Measurements from ENCODE around the gene CCT2. TPM values are rescaled to one million over a fixed set of nuclear protein-coding genes. Genes with fewer than 3 reads are reported as not detected.
"Not testable (repeated sequence)": the region's sequence is repeated elsewhere in the genome, so short reads cannot be mapped to it uniquely, and the experiment has no call there.

Gene CCT2
- polyA plus RNA-seq, 4 donors, result 63.7 to 140 (median 104) TPM

GRCh38 chr12:69595689-69596088 lies 10.4 kb downstream of the CCT2 start:
- FAIRE-seq (no peak), DNase-seq (no peak)
- 95 to 100% (median 97%) methylated on average over 2 of the region's 2 CpGs for WGBS, 3 donors
- H3K36me3 ChIP-seq (ENCODE audit: control insufficient read depth in 3 of 3, insufficient read depth in 2 of 3, low read depth in 1 of 3, low read length in 3 of 3), result peaks cover 17 to 36% (median 26%) of the 10 kb centered on the region in 3 donors
- H3K4me1 ChIP-seq (ENCODE audit: control insufficient read depth in 3 of 3, insufficient read depth in 2 of 3, low read depth in 1 of 3, low read length in 2 of 3), result peaks cover 0 to 4% (median 0%) of the 10 kb centered on the region in 3 donors
- H3K9me3 ChIP-seq (ENCODE audit: control insufficient read depth in 2 of 2, insufficient read depth in 1 of 2, low read depth in 1 of 2, low read length in 1 of 2), result no peaks in the 10 kb centered on the region
- H3K27me3 ChIP-seq (ENCODE audit: control insufficient read depth in 3 of 3, insufficient read depth in 3 of 3, low read length in 3 of 3), result no peaks in the 10 kb centered on the region
- no peak overlapping the region for H3K4me3 ChIP-seq (ENCODE audit: low read depth in 1 of 3, low read length in 3 of 3)
- H3K27ac ChIP-seq (ENCODE audit: low read depth in 1 of 3, low read length in 2 of 3), result no peak overlapping the region

GRCh38 chr12:69598174-69598753 lies 13.0 kb downstream of the CCT2 start:
- 26 to 47% (median 28%) methylated on average over 4 of the region's 4 CpGs for WGBS, 3 donors
- Histone ChIP-seq H3K4me3 (ENCODE audit: low read depth in 1 of 3, low read length in 3 of 3) (no peak overlapping the region), H3K36me3 (ENCODE audit: control insufficient read depth in 3 of 3, insufficient read depth in 2 of 3, low read depth in 1 of 3, low read length in 3 of 3) (peaks cover 20 to 36% (median 29%) of the 10 kb centered on the region in 3 donors), H3K27ac (ENCODE audit: low read depth in 1 of 3, low read length in 2 of 3) (no peak overlapping the region), H3K9me3 (ENCODE audit: control insufficient read depth in 2 of 2, insufficient read depth in 1 of 2, low read depth in 1 of 2, low read length in 1 of 2) (no peaks in the 10 kb centered on the region), H3K4me1 (ENCODE audit: control insufficient read depth in 3 of 3, insufficient read depth in 2 of 3, low read depth in 1 of 3, low read length in 2 of 3) (peaks cover 0 to 4% (median 0%) of the 10 kb centered on the region in 3 donors), H3K27me3 (ENCODE audit: control insufficient read depth in 3 of 3, insufficient read depth in 3 of 3, low read length in 3 of 3) (no peaks in the 10 kb centered on the region)
- DNase-seq (peak; percentile 36 to 40), FAIRE-seq (peak; percentile 68)

- Histone ChIP-seq H3K4me1 (ENCODE audit: control insufficient read depth in 3 of 3, insufficient read depth in 2 of 3, low read depth in 1 of 3, low read length in 2 of 3) (peaks cover 0 to 4% (median 0%) of the 10 kb centered on the region in 3 donors), H3K27me3 (ENCODE audit: control insufficient read depth in 3 of 3, insufficient read depth in 3 of 3, low read length in 3 of 3) (no peaks in the 10 kb centered on the region), H3K9me3 (ENCODE audit: control insufficient read depth in 2 of 2, insufficient read depth in 1 of 2, low read depth in 1 of 2, low read length in 1 of 2) (no peaks in the 10 kb centered on the region), H3K36me3 (ENCODE audit: control insufficient read depth in 3 of 3, insufficient read depth in 2 of 3, low read depth in 1 of 3, low read length in 3 of 3) (peaks cover 14 to 26% (median 20%) of the 10 kb centered on the region in 3 donors), H3K4me3 (ENCODE audit: low read depth in 1 of 3, low read length in 3 of 3) (no peak overlapping the region), H3K27ac (ENCODE audit: low read depth in 1 of 3, low read length in 2 of 3) (no peak overlapping the region)
- FAIRE-seq, result no peak
- no peak for DNase-seq
Measured at GRCh38 chr12:69600804-69601203, 15.5 kb downstream of the CCT2 start.

- H3K9me3 ChIP-seq (ENCODE audit: control insufficient read depth in 2 of 2, insufficient read depth in 1 of 2, low read depth in 1 of 2, low read length in 1 of 2), result no peaks in the 10 kb centered on the region
- peaks cover 0 to 4% (median 0%) of the 10 kb centered on the region in 3 donors for H3K4me1 ChIP-seq (ENCODE audit: control insufficient read depth in 3 of 3, insufficient read depth in 2 of 3, low read depth in 1 of 3, low read length in 2 of 3)
- FAIRE-seq, result no peak
- H3K27me3 ChIP-seq (ENCODE audit: control insufficient read depth in 3 of 3, insufficient read depth in 3 of 3, low read length in 3 of 3), result no peaks in the 10 kb centered on the region
- H3K4me3 ChIP-seq (ENCODE audit: low read depth in 1 of 3, low read length in 3 of 3), result no peak overlapping the region
- H3K36me3 ChIP-seq (ENCODE audit: control insufficient read depth in 3 of 3, insufficient read depth in 2 of 3, low read depth in 1 of 3, low read length in 3 of 3), result peaks cover 14 to 26% (median 19%) of the 10 kb centered on the region in 3 donors
- no peak overlapping the region for H3K27ac ChIP-seq (ENCODE audit: low read depth in 1 of 3, low read length in 2 of 3)
- 94 to 96% (median 96%) methylated on average over 6 of the region's 6 CpGs for WGBS, 3 donors
- DNase-seq, result no peak
Measured at GRCh38 chr12:69601962-69602685, 16.9 kb downstream of the CCT2 start.

GRCh38 chr12:69602954-69603353 lies 17.7 kb downstream of the CCT2 start:
- FAIRE-seq, result no peak
- Histone ChIP-seq H3K27me3 (ENCODE audit: control insufficient read depth in 3 of 3, insufficient read depth in 3 of 3, low read length in 3 of 3) (no peaks in the 10 kb centered on the region), H3K9me3 (ENCODE audit: control insufficient read depth in 2 of 2, insufficient read depth in 1 of 2, low read depth in 1 of 2, low read length in 1 of 2) (no peaks in the 10 kb centered on the region), H3K36me3 (ENCODE audit: control insufficient read depth in 3 of 3, insufficient read depth in 2 of 3, low read depth in 1 of 3, low read length in 3 of 3) (peaks cover 11 to 26% (median 19%) of the 10 kb centered on the region in 3 donors), H3K4me1 (ENCODE audit: control insufficient read depth in 3 of 3, insufficient read depth in 2 of 3, low read depth in 1 of 3, low read length in 2 of 3) (peaks cover 0 to 4% (median 0%) of the 10 kb centered on the region in 3 donors), H3K4me3 (ENCODE audit: low read depth in 1 of 3, low read length in 3 of 3) (no peak overlapping the region), H3K27ac (ENCODE audit: low read depth in 1 of 3, low read length in 2 of 3) (no peak overlapping the region)
- no peak for DNase-seq

- H3K27ac ChIP-seq (ENCODE audit: low read depth in 1 of 3, low read length in 2 of 3); H3K9me3 ChIP-seq (ENCODE audit: control insufficient read depth in 2 of 2, insufficient read depth in 1 of 2, low read depth in 1 of 2, low read length in 1 of 2); H3K27me3 ChIP-seq (ENCODE audit: control insufficient read depth in 3 of 3, insufficient read depth in 3 of 3, low read length in 3 of 3); DNase-seq; FAIRE-seq; H3K4me3 ChIP-seq (ENCODE audit: low read depth in 1 of 3, low read length in 3 of 3); H3K4me1 ChIP-seq (ENCODE audit: control insufficient read depth in 3 of 3, insufficient read depth in 2 of 3, low read depth in 1 of 3, low read length in 2 of 3): not testable (repeated sequence)
- peaks cover 11 to 23% (median 17%) of the 10 kb centered on the region in 3 donors for H3K36me3 ChIP-seq (ENCODE audit: control insufficient read depth in 3 of 3, insufficient read depth in 2 of 3, low read depth in 1 of 3, low read length in 3 of 3)
- 93 to 97% (median 97%) methylated on average over 5 of the region's 6 CpGs for WGBS, 3 donors
Measured at GRCh38 chr12:69603556-69603955, 18.3 kb downstream of the CCT2 start.

GRCh38 chr12:69604275-69604674 lies 19.0 kb downstream of the CCT2 start:
- H3K27ac ChIP-seq (ENCODE audit: low read depth in 1 of 3, low read length in 2 of 3); H3K4me3 ChIP-seq (ENCODE audit: low read depth in 1 of 3, low read length in 3 of 3); FAIRE-seq; H3K9me3 ChIP-seq (ENCODE audit: control insufficient read depth in 2 of 2, insufficient read depth in 1 of 2, low read depth in 1 of 2, low read length in 1 of 2); H3K27me3 ChIP-seq (ENCODE audit: control insufficient read depth in 3 of 3, insufficient read depth in 3 of 3, low read length in 3 of 3); H3K4me1 ChIP-seq (ENCODE audit: control insufficient read depth in 3 of 3, insufficient read depth in 2 of 3, low read depth in 1 of 3, low read length in 2 of 3); DNase-seq: not testable (repeated sequence)
- 74 to 86% (median 81%) methylated on average over 2 of the region's 3 CpGs for WGBS, 3 donors
- H3K36me3 ChIP-seq (ENCODE audit: control insufficient read depth in 3 of 3, insufficient read depth in 2 of 3, low read depth in 1 of 3, low read length in 3 of 3), result peaks cover 9 to 18% (median 17%) of the 10 kb centered on the region in 3 donors

- no peak for FAIRE-seq
Measured at GRCh38 chr12:69608114-69608513, 22.9 kb downstream of the CCT2 start.

More at GRCh38 chr12:69608114-69608513, 22.9 kb downstream of the CCT2 start:
- no peak overlapping the region for H3K27ac ChIP-seq (ENCODE audit: low read depth in 1 of 3, low read length in 2 of 3)
- no peaks in the 10 kb centered on the region for H3K9me3 ChIP-seq (ENCODE audit: control insufficient read depth in 2 of 2, insufficient read depth in 1 of 2, low read depth in 1 of 2, low read length in 1 of 2)
- no peaks in the 10 kb centered on the region for H3K36me3 ChIP-seq (ENCODE audit: control insufficient read depth in 3 of 3, insufficient read depth in 2 of 3, low read depth in 1 of 3, low read length in 3 of 3)
- H3K4me3 ChIP-seq (ENCODE audit: low read depth in 1 of 3, low read length in 3 of 3), result no peak overlapping the region
- whole genome bisulfite sequencing, 3 donors, result 65 to 75% (median 75%) methylated on average over 2 of the region's 2 CpGs
- DNase-seq, result no peak
- H3K27me3 ChIP-seq (ENCODE audit: control insufficient read depth in 3 of 3, insufficient read depth in 3 of 3, low read length in 3 of 3), result no peaks in the 10 kb centered on the region
- no peaks in the 10 kb centered on the region for H3K4me1 ChIP-seq (ENCODE audit: control insufficient read depth in 3 of 3, insufficient read depth in 2 of 3, low read depth in 1 of 3, low read length in 2 of 3)
